22Rv1 (cell line): ENCODE measurements around the gene HOXB7.
A peak's percentile ranks its signal among the peaks of the same experiment; 100 is the strongest.

Source experiments
- H3K27ac ChIP-seq: fragments of 450-650 bp; 2 replicates; pipeline ENCODE4 v1.5.1; 2017
- CTCF ChIP-seq: fragments of 450-650 bp; IDR thresholded peaks from 2 replicates; pipeline ENCODE4 v1.5.1; 2017; ENCODE audit warnings: mild to moderate bottlenecking
- ZFX ChIP-seq: fragments of 450-650 bp; IDR thresholded peaks from 2 replicates; pipeline ENCODE4 v1.6.1; 2017; ENCODE audit warnings: antibody characterized with exemption, borderline replicate concordance

Gene HOXB7

GRCh38 chr17:48624118-48624517 is 13.3 kb upstream of the HOXB7 start:
- H3K27ac ChIP-seq = no peak overlapping the region
- TF ChIP-seq CTCF (no peak), ZFX (no peak)

- no peak overlapping the region for H3K27ac ChIP-seq
- no peak for TF ChIP-seq ZFX
- no peak for TF ChIP-seq CTCF
Measured at GRCh38 chr17:48623583-48623982, 12.8 kb upstream of the HOXB7 start.

GRCh38 chr17:48622857-48623256 is 12.0 kb upstream of the HOXB7 start:
- no peak overlapping the region for H3K27ac ChIP-seq
- TF ChIP-seq CTCF = no peak

- H3K27ac ChIP-seq = no peak overlapping the region
- no peak for TF ChIP-seq ZFX
- no peak for TF ChIP-seq CTCF
Measured at GRCh38 chr17:48621410-48622392, 10.9 kb upstream of the HOXB7 start.

GRCh38 chr17:48620461-48621139 is 9.8 kb upstream of the HOXB7 start:
- H3K27ac ChIP-seq = no peak overlapping the region
- no peak for TF ChIP-seq CTCF
- TF ChIP-seq ZFX = no peak

GRCh38 chr17:48619826-48620449 is 9.1 kb upstream of the HOXB7 start:
- TF ChIP-seq ZFX (no peak), CTCF (no peak)
- peak overlapping the region; percentile 23; the same call in 1 of the 2 replicates for H3K27ac ChIP-seq
